ENCODE measurements around the gene S1PR2. TPM values are rescaled to one million over a fixed set of nuclear protein-coding genes. Genes with fewer than 3 reads are reported as not detected.

S1PR2 gene
- total and polyA plus RNA-seq, 9 of the 15 experiments (the other 6 are each of a cell fraction or from before 2014, with no cell fraction given): 1.5 to 3.9 (median 2.0) TPM

DNA sequence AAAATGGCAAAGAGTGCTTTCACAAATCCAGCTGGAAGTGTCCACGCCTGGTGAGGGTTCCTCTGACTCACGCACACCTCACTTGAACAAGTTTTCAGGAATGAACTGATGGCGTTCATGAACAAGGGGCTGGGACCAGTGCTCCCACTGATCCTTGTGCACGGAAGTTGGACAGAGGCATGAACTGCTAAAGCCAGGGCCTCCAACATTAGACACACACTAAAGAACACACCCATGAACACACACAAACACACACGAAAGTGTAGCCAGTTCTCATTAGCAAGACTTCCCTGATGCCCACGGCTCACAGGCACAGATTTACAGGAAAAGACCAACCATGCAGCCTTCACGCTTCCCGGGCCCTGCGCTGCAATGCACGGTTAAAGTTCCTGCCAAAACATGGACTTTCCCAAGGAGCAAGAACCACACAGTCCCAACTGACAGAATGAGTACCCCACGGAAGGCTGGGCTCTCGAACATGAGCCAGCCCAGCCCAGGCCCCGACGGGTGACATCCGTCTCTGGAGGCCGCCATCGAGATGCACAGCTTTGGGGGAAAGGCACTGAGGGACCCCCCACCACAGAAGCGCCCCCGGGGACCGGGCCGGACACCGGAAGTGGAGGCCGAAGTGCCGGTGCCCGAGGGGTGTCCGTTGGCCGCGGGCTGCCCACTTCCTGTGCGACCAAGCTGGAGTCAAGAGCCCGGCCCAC lies 37.2 kb downstream of the S1PR2 start (continued):
- TF ChIP-seq ZFX (CRISPR knock-in tag; IDR thresholded peaks at IDR 0.05): peak; percentile 64
- TF ChIP-seq, protein P1, sequence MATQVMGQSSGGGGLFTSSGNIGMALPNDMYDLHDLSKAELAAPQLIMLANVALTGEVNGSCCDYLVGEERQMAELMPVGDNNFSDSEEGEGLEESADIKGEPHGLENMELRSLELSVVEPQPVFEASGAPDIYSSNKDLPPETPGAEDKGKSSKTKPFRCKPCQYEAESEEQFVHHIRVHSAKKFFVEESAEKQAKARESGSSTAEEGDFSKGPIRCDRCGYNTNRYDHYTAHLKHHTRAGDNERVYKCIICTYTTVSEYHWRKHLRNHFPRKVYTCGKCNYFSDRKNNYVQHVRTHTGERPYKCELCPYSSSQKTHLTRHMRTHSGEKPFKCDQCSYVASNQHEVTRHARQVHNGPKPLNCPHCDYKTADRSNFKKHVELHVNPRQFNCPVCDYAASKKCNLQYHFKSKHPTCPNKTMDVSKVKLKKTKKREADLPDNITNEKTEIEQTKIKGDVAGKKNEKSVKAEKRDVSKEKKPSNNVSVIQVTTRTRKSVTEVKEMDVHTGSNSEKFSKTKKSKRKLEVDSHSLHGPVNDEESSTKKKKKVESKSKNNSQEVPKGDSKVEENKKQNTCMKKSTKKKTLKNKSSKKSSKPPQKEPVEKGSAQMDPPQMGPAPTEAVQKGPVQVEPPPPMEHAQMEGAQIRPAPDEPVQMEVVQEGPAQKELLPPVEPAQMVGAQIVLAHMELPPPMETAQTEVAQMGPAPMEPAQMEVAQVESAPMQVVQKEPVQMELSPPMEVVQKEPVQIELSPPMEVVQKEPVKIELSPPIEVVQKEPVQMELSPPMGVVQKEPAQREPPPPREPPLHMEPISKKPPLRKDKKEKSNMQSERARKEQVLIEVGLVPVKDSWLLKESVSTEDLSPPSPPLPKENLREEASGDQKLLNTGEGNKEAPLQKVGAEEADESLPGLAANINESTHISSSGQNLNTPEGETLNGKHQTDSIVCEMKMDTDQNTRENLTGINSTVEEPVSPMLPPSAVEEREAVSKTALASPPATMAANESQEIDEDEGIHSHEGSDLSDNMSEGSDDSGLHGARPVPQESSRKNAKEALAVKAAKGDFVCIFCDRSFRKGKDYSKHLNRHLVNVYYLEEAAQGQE (IDR thresholded peaks at IDR 0.05; ENCODE audit: borderline replicate concordance): peak; percentile 24
- TF ChIP-seq, protein P1 (CRISPR knock-in tag; IDR thresholded peaks at IDR 0.05; ENCODE audit: low read depth): no peak; the same call in 1 of the 2 replicates
- TF ChIP-seq, protein P2, sequence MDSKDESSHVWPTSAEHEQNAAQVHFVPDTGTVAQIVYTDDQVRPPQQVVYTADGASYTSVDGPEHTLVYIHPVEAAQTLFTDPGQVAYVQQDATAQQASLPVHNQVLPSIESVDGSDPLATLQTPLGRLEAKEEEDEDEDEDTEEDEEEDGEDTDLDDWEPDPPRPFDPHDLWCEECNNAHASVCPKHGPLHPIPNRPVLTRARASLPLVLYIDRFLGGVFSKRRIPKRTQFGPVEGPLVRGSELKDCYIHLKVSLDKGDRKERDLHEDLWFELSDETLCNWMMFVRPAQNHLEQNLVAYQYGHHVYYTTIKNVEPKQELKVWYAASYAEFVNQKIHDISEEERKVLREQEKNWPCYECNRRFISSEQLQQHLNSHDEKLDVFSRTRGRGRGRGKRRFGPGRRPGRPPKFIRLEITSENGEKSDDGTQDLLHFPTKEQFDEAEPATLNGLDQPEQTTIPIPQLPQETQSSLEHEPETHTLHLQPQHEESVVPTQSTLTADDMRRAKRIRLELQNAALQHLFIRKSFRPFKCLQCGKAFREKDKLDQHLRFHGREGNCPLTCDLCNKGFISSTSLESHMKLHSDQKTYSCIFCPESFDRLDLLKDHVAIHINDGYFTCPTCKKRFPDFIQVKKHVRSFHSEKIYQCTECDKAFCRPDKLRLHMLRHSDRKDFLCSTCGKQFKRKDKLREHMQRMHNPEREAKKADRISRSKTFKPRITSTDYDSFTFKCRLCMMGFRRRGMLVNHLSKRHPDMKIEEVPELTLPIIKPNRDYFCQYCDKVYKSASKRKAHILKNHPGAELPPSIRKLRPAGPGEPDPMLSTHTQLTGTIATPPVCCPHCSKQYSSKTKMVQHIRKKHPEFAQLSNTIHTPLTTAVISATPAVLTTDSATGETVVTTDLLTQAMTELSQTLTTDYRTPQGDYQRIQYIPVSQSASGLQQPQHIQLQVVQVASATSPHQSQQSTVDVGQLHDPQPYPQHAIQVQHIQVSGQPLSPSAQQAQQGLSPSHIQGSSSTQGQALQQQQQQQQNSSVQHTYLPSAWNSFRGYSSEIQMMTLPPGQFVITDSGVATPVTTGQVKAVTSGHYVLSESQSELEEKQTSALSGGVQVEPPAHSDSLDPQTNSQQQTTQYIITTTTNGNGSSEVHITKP (IDR thresholded peaks at IDR 0.05; ENCODE audit: partially characterized antibody): peak; percentile 9
- peak; percentile 73 for TF ChIP-seq SAP30 (IDR thresholded peaks at IDR 0.05; ENCODE audit: borderline replicate concordance, insufficient read depth, low read depth, low read length, poor library complexity, severe bottlenecking)
- TF ChIP-seq, protein P3, sequence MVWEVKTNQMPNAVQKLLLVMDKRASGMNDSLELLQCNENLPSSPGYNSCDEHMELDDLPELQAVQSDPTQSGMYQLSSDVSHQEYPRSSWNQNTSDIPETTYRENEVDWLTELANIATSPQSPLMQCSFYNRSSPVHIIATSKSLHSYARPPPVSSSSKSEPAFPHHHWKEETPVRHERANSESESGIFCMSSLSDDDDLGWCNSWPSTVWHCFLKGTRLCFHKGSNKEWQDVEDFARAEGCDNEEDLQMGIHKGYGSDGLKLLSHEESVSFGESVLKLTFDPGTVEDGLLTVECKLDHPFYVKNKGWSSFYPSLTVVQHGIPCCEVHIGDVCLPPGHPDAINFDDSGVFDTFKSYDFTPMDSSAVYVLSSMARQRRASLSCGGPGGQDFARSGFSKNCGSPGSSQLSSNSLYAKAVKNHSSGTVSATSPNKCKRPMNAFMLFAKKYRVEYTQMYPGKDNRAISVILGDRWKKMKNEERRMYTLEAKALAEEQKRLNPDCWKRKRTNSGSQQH (CRISPR knock-in tag; IDR thresholded peaks at IDR 0.05): 0 out of 2 replicates have a peak, but pooled peaks have one; percentile 4
- TF ChIP-seq CBX1 (IDR thresholded peaks at IDR 0.05; ENCODE audit: low read depth): no peak
- TF ChIP-seq SMARCB1 (IDR thresholded peaks at IDR 0.05; ENCODE audit: insufficient read length, low read depth): no peak
- peak; percentile 70 for TF ChIP-seq RBBP5 (IDR thresholded peaks at IDR 0.05; ENCODE audit: borderline replicate concordance, insufficient read depth, low read length, poor library complexity, severe bottlenecking)
- TF ChIP-seq RBM22 (IDR thresholded peaks at IDR 0.05; ENCODE audit: low read depth, low read length, poor library complexity, severe bottlenecking): peak; percentile 75
- TF ChIP-seq, protein P4, sequence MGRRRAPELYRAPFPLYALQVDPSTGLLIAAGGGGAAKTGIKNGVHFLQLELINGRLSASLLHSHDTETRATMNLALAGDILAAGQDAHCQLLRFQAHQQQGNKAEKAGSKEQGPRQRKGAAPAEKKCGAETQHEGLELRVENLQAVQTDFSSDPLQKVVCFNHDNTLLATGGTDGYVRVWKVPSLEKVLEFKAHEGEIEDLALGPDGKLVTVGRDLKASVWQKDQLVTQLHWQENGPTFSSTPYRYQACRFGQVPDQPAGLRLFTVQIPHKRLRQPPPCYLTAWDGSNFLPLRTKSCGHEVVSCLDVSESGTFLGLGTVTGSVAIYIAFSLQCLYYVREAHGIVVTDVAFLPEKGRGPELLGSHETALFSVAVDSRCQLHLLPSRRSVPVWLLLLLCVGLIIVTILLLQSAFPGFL (CRISPR knock-in tag; IDR thresholded peaks at IDR 0.05): 0 out of 2 replicates have a peak, but pooled peaks have one; percentile 65

Measured in K562 (cell line).